DLD1 (cell line): Measurements from ENCODE around the gene ZFP57.

ENCODE experiments used
- in situ Hi-C: cut with HindIII; loops from 2 replicates; pipeline ENCODE4 v1.10.0; 2017; ENCODE audit warnings: low sequenced_read_pairs

ZFP57 gene

DNA sequence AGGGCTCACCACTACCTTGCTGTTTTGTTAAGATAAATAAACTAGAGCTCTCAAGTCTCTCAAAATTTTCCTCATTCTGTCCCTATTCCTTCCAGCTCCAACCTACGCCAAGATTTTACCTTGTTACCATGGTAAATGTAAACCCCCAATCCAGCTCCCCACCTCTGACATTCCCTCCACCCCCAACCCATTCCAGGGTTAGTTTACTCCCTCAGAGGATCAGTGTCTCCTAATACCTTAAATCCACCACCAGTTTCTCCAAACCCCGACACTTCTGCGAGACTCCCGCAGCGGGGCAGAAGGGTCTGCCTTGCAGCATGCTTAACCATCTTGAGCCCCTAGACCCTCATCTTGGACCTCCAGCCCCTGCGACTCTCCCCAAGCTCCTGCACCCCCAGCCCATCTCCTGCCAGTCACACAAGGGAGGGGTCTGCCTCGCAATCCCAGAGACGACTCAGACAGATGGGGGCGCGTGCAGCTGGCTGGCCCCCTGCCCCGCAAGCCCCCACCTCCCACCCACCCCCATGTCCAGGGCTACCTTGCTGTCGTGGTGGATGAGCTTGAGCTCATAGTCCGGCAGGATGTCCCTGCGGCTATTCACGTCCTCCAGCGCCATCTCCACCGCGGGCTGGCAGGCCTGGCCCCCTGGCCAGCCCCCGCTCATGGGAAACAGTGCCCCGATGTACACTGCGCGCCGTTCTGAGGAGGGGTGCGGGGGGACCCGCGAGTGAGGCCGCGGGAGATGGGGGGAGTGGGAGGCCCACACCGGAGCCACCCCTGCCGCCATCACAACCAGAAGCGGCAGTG is 53.8 kb downstream of the ZFP57 start:
- in situ Hi-C loops = no loop called here

DNA sequence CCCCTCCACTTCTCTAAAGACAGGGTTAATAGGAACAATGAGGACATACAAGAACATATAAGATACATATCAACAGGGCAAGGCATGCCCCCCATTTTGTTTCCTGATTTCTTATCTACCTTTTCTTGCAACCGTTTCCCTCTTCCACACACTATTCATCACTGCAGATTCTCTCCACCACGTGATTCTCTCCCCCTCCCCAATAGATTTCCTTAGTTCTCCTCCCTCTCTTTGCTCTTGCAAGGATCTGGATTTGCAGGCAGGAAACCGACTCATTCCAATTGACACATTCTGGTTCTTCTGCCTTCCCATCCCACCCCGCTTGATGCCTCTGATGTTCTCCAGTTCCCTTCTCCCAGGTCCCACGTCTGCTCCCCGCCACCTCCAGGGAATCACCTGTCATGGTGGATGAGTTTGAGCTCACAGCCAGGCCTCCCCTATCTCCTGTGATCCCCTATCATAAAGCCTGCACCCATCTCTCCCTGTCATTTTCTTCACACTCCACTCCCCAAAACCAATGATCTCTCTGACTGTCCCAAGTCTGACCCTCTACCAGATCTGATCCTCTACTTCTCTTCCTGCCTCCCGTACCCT is 55.5 kb downstream of the ZFP57 start:
- in situ Hi-C loops = no loop called here

GRCh38 chr6:29624520-29624961 is 56.4 kb downstream of the ZFP57 start:
- in situ Hi-C loops = no loop called here
